ENCODE data around the gene FOXD4.
"Not testable (repeated sequence)": the region's sequence is repeated elsewhere in the genome, so short reads cannot be mapped to it uniquely, and the experiment has no call there.

The FOXD4 gene

GRCh38 chr9:117995-118467 lies at the start of gene FOXD4:
Gene FOXD4 (minus strand): TSS chr9:118417. CDS start chr9:118119, 298 bp downstream.
- ATAC-seq, H3K9me3 Mint-ChIP-seq: not testable (repeated sequence)
- peaks cover 20% of the 10 kb centered on the region for H3K4me1 Mint-ChIP-seq
- H3K36me3 Mint-ChIP-seq = peaks cover 17% of the 10 kb centered on the region
- peaks cover 52% of the 10 kb centered on the region for H3K27me3 Mint-ChIP-seq
- peak within 1 kb of the TSS; percentile 60 for H3K4me3 Mint-ChIP-seq
- H3K27ac Mint-ChIP-seq = peak within 1 kb of the TSS; percentile 27

DNA sequence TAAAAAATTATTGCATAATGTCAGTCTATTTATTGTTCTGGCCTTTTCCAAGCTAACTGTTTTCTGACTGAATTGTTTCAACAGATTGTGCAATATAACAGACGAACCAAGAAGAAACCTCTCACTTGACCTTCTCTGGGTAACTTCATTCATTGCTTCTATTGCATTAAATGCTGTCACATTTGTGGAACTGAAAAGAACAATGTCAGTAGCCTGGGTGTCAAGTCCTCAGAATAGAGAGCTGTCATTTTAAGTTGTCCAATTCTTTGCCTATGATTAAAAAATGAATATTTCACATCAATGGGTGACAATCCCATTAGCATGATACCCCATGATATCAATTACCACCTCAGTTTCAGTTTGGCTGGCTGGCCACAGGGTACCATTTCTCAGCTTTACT lies 41.7 kb upstream of the FOXD4 start:
- not testable (repeated sequence) for H3K4me3 Mint-ChIP-seq, H3K27me3 Mint-ChIP-seq, H3K4me1 Mint-ChIP-seq, ATAC-seq, H3K36me3 Mint-ChIP-seq, H3K9me3 Mint-ChIP-seq, H3K27ac Mint-ChIP-seq

- H3K4me3 Mint-ChIP-seq, ATAC-seq, H3K27me3 Mint-ChIP-seq, H3K27ac Mint-ChIP-seq, H3K36me3 Mint-ChIP-seq, H3K9me3 Mint-ChIP-seq, H3K4me1 Mint-ChIP-seq: not testable (repeated sequence)
These were observed 33.0 kb upstream of the FOXD4 start for GRCh38 chr9:151173-151572.

GRCh38 chr9:139880-140279 lies 21.7 kb upstream of the FOXD4 start:
- H3K36me3 Mint-ChIP-seq = peaks cover 16% of the 10 kb centered on the region
- not testable (repeated sequence) for H3K9me3 Mint-ChIP-seq, H3K4me1 Mint-ChIP-seq, H3K27me3 Mint-ChIP-seq, H3K4me3 Mint-ChIP-seq, H3K27ac Mint-ChIP-seq, ATAC-seq

DNA sequence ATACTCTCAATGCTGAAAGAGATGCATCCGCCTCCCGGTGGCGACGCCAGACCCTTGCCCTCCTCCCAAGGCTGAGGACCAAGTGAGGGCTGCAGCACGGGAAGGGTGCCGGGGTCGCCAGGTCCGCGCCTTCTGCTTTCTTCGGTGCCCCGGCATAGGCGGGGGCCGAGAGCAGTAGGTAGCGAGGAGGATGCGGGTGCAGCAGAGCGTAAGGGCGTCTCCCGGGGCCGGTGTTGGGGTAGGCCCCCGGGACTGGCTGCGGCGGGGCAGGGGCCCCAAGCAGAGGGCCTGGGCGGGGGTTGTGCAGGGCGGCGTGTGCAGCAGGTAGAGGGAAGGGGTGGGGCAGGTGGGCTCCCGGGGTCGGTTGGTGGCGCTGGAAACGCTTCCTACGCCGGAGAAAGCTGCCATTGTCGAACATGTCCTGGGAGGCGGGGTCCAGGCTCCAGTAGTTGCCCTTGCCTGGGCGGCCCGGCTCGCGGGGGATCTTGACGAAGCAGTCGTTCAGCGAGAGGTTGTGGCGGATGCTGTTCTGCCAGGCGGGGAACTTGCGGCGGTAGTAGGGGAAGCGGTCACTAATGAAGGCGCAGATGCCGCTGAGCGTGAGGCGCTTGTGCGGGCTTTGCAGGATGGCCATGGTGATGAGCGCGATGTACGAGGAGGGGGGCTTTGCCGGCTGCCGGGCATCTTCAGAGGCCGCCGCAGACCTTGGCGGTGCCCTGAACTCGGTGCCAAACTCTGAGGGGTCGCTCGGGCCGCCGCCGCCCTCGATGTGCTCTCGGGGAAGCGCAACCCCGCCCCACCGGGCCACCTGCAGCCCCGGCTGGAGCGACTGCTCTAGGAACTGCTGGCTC lies 848 bp downstream of the FOXD4 start:
- peak overlapping the region; percentile 60 for H3K4me3 Mint-ChIP-seq
- peaks cover 20% of the 10 kb centered on the region for H3K4me1 Mint-ChIP-seq
- ATAC-seq, H3K9me3 Mint-ChIP-seq: not testable (repeated sequence)
- peaks cover 52% of the 10 kb centered on the region for H3K27me3 Mint-ChIP-seq
- peak overlapping the region; percentile 27 for H3K27ac Mint-ChIP-seq
- H3K36me3 Mint-ChIP-seq = peaks cover 17% of the 10 kb centered on the region

DNA sequence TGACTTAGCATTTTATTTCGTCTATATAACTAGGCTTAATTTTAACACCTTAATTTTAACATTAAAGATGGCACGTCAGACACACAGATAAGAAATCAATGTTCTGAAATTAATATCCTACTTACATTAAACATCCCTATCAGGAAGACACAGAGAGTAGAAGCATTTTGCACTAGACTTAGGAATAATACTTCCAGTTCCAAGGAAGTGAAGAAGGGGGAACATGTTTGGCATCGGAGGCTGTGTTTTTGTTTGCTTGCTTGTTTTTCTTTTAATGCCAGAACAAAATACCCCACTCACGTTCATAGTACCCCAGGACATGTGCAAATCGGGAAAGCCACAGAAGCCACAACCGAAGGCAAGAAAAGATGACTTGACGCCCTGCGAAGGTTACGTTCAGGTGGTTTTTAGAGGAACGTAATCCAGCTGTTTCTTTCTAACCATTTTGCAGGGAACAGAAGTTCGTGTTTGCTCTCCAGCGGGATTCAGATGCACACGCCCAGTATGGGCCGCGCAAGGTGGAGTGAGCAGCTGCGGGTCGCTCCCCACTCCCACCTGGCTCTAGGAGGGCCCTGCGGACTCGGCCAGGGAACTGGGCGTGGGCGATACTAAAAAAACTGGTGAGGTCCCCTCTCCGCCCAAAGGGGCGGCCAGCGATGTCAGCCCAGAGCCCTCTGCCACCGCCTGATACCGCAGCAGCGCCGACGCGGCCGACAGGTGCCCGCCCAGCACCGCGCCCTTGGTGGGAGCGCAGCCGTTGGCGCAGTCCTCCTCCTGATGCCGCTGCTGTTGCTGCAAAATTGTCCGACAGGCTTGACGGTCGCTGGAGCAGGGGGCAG lies 1.8 kb downstream of the FOXD4 start:
- H3K4me3 Mint-ChIP-seq, ATAC-seq, H3K27ac Mint-ChIP-seq, H3K9me3 Mint-ChIP-seq: not testable (repeated sequence)
- Mint-ChIP-seq H3K4me1 (peaks cover 20% of the 10 kb centered on the region), H3K36me3 (peaks cover 17% of the 10 kb centered on the region), H3K27me3 (peaks cover 52% of the 10 kb centered on the region)

GRCh38 chr9:115118-115451 lies 3.1 kb downstream of the FOXD4 start:
- Mint-ChIP-seq H3K27me3 (peaks cover 52% of the 10 kb centered on the region), H3K4me1 (peaks cover 20% of the 10 kb centered on the region), H3K4me3 (peak overlapping the region; percentile 76), H3K36me3 (peaks cover 10% of the 10 kb centered on the region), H3K27ac (peak overlapping the region; percentile 57)
- not testable (repeated sequence) for H3K9me3 Mint-ChIP-seq, ATAC-seq

DNA sequence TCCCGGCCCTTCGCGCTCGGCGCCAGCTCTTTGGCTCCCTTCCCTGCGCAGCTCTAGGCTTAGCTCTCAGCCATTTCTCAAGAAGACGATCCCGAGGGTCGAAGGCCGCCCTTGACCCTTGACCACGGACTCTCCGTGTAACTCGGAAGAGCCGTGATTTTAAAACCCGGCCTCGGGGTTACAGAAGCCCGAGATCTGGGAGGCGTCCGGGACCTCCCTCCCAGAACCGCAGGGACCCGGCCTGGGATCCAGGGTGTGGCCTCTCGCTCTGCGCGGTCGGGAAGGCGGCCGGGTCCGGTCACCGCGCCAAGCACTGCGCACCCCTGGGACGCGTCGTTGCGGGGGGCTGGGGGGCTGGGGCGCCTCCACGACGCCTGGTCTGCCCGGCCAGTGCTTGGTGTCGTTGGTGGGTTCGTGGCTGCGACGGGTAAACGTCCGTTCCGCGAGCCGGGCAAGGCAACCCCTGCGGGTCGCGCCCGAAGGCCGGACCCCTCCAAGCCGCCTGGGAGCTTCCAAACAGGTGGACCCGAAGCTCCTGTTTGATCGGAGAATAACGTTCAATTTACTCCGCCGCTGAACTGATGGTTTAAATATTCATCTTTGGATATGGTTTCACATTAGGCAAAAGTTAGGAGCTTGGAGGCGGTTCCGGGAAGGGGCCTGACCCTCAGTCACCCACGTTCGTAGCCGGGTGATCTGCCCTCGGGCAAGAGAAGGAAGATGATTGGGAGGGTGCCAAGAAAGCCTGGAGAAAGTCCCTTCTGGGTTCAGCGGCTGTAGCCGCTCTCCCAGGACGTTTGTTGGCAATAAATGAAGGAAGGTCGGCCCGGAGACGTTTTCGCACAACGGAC lies 3.7 kb downstream of the FOXD4 start:
- H3K9me3 Mint-ChIP-seq = not testable (repeated sequence)
- Mint-ChIP-seq H3K4me3 (peak overlapping the region; percentile 76), H3K36me3 (peaks cover 10% of the 10 kb centered on the region), H3K27ac (peak overlapping the region; percentile 57), H3K4me1 (peaks cover 20% of the 10 kb centered on the region), H3K27me3 (peaks cover 53% of the 10 kb centered on the region)
- peak; percentile 47 for ATAC-seq

- Mint-ChIP-seq H3K4me3 (peak overlapping the region; percentile 74), H3K27me3 (peaks cover 56% of the 10 kb centered on the region), H3K27ac (peak overlapping the region; percentile 57), H3K4me1 (peaks cover 26% of the 10 kb centered on the region)
- peak; percentile 76 for ATAC-seq
- not testable (repeated sequence) for H3K9me3 Mint-ChIP-seq, H3K36me3 Mint-ChIP-seq
These were observed 4.5 kb downstream of the FOXD4 start for GRCh38 chr9:113468-114266.

DNA sequence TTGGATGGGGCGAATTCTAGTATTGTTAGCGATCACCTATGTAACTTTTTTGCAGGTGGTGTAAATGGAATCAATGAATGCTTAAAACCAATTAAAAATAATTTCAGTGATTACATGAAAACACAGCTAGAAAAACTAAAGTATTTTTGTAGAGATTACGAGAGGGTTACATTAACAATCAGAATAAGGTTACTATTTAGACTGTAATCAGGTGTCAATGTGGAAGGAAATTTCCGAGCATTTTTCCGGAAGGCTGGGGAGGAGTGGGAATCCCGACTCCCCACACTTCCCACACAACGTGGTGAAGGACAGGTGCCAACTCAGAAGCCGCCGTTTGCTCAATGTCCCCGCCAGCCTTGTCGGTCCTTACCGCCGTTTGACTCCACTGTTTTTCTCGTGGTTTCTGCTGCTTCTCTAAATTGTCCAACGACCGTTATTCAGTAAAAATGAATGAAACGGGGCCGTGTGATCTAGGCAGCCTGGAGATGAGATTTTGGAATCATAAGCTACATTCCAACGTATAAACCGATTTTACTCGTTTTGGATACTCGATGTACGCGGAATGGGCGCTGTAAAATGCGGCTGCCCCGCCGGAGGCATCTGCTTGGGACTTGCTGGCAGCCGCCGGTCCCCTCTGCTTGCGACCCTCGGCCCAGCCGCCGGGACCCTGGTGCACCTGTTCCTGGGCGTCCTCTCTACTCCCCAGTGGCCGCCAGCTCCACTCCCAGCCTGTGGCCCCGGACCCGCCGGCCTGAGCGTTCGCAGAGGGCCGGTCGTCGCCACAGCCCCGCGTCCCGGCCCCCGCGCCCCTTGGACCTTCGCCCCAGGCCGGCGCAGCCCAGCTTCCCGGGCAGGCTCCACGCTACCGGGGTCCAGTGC lies 5.4 kb downstream of the FOXD4 start:
- not testable (repeated sequence) for H3K4me3 Mint-ChIP-seq, H3K27ac Mint-ChIP-seq, ATAC-seq, H3K9me3 Mint-ChIP-seq, H3K36me3 Mint-ChIP-seq
- Mint-ChIP-seq H3K27me3 (peaks cover 54% of the 10 kb centered on the region), H3K4me1 (peaks cover 22% of the 10 kb centered on the region)

GRCh38 chr9:110672-111071 lies 7.5 kb downstream of the FOXD4 start:
- not testable (repeated sequence) for ATAC-seq, H3K9me3 Mint-ChIP-seq, H3K27ac Mint-ChIP-seq, H3K36me3 Mint-ChIP-seq, H3K4me3 Mint-ChIP-seq
- Mint-ChIP-seq H3K27me3 (peaks cover 50% of the 10 kb centered on the region), H3K4me1 (peaks cover 15% of the 10 kb centered on the region)

GRCh38 chr9:109540-109939 lies 8.7 kb downstream of the FOXD4 start:
- not testable (repeated sequence) for H3K27ac Mint-ChIP-seq, ATAC-seq, H3K4me3 Mint-ChIP-seq, H3K4me1 Mint-ChIP-seq, H3K9me3 Mint-ChIP-seq, H3K36me3 Mint-ChIP-seq
- peaks cover 43% of the 10 kb centered on the region for H3K27me3 Mint-ChIP-seq

- ATAC-seq, H3K4me3 Mint-ChIP-seq, H3K9me3 Mint-ChIP-seq, H3K36me3 Mint-ChIP-seq, H3K4me1 Mint-ChIP-seq, H3K27ac Mint-ChIP-seq: not testable (repeated sequence)
- peaks cover 37% of the 10 kb centered on the region for H3K27me3 Mint-ChIP-seq
These were observed 9.3 kb downstream of the FOXD4 start for GRCh38 chr9:108742-109495.
